IMR-90 (cell line): ENCODE results near the gene OR2T2. TPM values are rescaled to one million over a fixed set of nuclear protein-coding genes. Genes with fewer than 3 reads are reported as not detected.
"Not testable (repeated sequence)": the region's sequence is repeated elsewhere in the genome, so short reads cannot be mapped to it uniquely, and the experiment has no call there.

ENCODE experiments used
- ATAC-seq: fragments of 200-7000 bp; cut with Tn5 transposase; 2 replicates; pipeline ENCODE4 v1.9.1; 2020; ENCODE audit warnings: low read depth, mild to moderate bottlenecking, moderate library complexity
- BruUV-seq: library from RNA; stranded (reverse); fragments of 400-500 nt; replicated peaks from 2 replicates; lab custom pipeline; 2021; lab: Mats Ljungman, UMichigan
- CTCF ChIA-PET: fragments of 300-600 bp; formaldehyde crosslinking; extraction: SDS; loops from one replicate; lab custom pipeline; 2021; ENCODE audit warnings: antibody characterized with exemption; lab: Yijun Ruan, JAX
- POLR2A ChIA-PET: fragments of 300-600 bp; sonication (Branson Sonifier 250); formaldehyde crosslinking; loops from one replicate; lab custom pipeline; 2022; ENCODE audit warnings: antibody characterized with exemption; ENCODE audit not compliant: unreplicated experiment; lab: Charles Lee
- DNase-seq: peaks from one replicate; pipeline ENCODE4 v3.0.0; 2013
- H2AFZ ChIP-seq: replicated peaks from 2 replicates; pipeline ENCODE3; 2013; ENCODE audit warnings: low read length, mild to moderate bottlenecking; ENCODE audit not compliant: poor library complexity
- H2AK5ac ChIP-seq: 2 replicates; pipeline ENCODE4 v1.6.1; 2013; ENCODE audit warnings: low read depth, low read length, inconsistent platforms
- H2AK9ac ChIP-seq: replicated peaks from 2 replicates; pipeline ENCODE3; 2013; ENCODE audit warnings: mild to moderate bottlenecking, low read depth, low read length, moderate library complexity; ENCODE audit not compliant: poor library complexity
- H2BK120ac ChIP-seq: 2 replicates; pipeline ENCODE4 v1.6.1; 2013; ENCODE audit warnings: low read depth, low read length, inconsistent platforms
- H2BK15ac ChIP-seq: 3 replicates; pipeline ENCODE4 v1.6.1; 2013; ENCODE audit warnings: low read depth, low read length, inconsistent platforms
- H2BK20ac ChIP-seq: 2 replicates; pipeline ENCODE4 v1.6.1; 2013; ENCODE audit warnings: low read depth, mild to moderate bottlenecking, inconsistent platforms, low read length, moderate library complexity
- H2BK5ac ChIP-seq: 2 replicates; pipeline ENCODE4 v1.6.1; 2013; ENCODE audit warnings: mild to moderate bottlenecking, low read depth, low read length, inconsistent platforms; ENCODE audit not compliant: poor library complexity, severe bottlenecking
- H3K14ac ChIP-seq: replicated peaks from 2 replicates; pipeline ENCODE4 v1.6.1; 2013; ENCODE audit warnings: low read depth, low read length, inconsistent platforms
- H3K18ac ChIP-seq: 2 replicates; pipeline ENCODE4 v1.6.1; 2013; ENCODE audit warnings: low read depth, low read length, control low read depth
- H3K23ac ChIP-seq: 2 replicates; pipeline ENCODE4 v1.6.1; 2013; ENCODE audit warnings: low read depth, low read length, inconsistent platforms
- H3K27ac ChIP-seq: 2 replicates; pipeline ENCODE4 v1.5.1; 2013; ENCODE audit warnings: mild to moderate bottlenecking, control low read depth, low read length; ENCODE audit not compliant: insufficient read depth
- H3K27me3 ChIP-seq: 2 replicates; pipeline ENCODE4 v1.6.1; 2013; ENCODE audit warnings: low read length; ENCODE audit not compliant: control insufficient read depth, insufficient read depth
- H3K36me3 ChIP-seq: 2 replicates; pipeline ENCODE4 v1.6.1; 2013; ENCODE audit warnings: low read length, mixed read lengths; ENCODE audit not compliant: control insufficient read depth, insufficient read depth
- H3K4ac ChIP-seq: 2 replicates; pipeline ENCODE4 v1.6.1; 2013; ENCODE audit warnings: low read depth, low read length, inconsistent platforms
- H3K4me1 ChIP-seq: 2 replicates; pipeline ENCODE4 v1.6.1; 2013; ENCODE audit warnings: low read length, mixed read lengths; ENCODE audit not compliant: control insufficient read depth, insufficient read depth
- H3K4me2 ChIP-seq: 2 replicates; pipeline ENCODE4 v1.6.1; 2013; ENCODE audit warnings: low read depth, mild to moderate bottlenecking, control low read depth, low read length, moderate library complexity
- H3K4me3 ChIP-seq: 2 replicates; pipeline ENCODE4 v1.5.1; 2013; ENCODE audit warnings: low read depth, mild to moderate bottlenecking, control low read depth, low read length, moderate library complexity; ENCODE audit not compliant: insufficient read depth
- H3K56ac ChIP-seq: 2 replicates; pipeline ENCODE4 v1.6.1; 2013; ENCODE audit warnings: low read length, inconsistent platforms; ENCODE audit not compliant: insufficient read depth; ENCODE audit errors: extremely low read depth
- H3K79me1 ChIP-seq, 2 experiments: 2 replicates each; pipeline ENCODE4 v1.6.1; 2013; ENCODE audit warnings: low read length in 2 of 2, inconsistent platforms in 1 of 2, low read depth in 1 of 2
- H3K9ac ChIP-seq: 2 replicates; pipeline ENCODE4 v1.6.1; 2013; ENCODE audit warnings: low read depth, low read length, control low read depth
- H3K9me1 ChIP-seq: 2 replicates; pipeline ENCODE4 v1.6.1; 2013; ENCODE audit warnings: low read length, inconsistent platforms; ENCODE audit not compliant: insufficient read depth
- H3K9me3 ChIP-seq: 2 replicates; pipeline ENCODE4 v1.6.1; 2013; ENCODE audit warnings: low read length; ENCODE audit not compliant: control insufficient read depth, insufficient read depth
- H4K20me1 ChIP-seq: 2 replicates; pipeline ENCODE4 v1.6.1; 2013; ENCODE audit warnings: low read length, inconsistent platforms; ENCODE audit not compliant: insufficient read depth
- H4K5ac ChIP-seq: 2 replicates; pipeline ENCODE4 v1.6.1; 2013; ENCODE audit warnings: mild to moderate bottlenecking, low read depth, low read length, control low read depth
- H4K8ac ChIP-seq, 2 experiments: 2 replicates each; pipeline ENCODE4 v1.6.1; 2013; ENCODE audit warnings: low read depth in 2 of 2, low read length in 2 of 2, control low read depth in 1 of 2, inconsistent platforms in 1 of 2
- H4K91ac ChIP-seq: 2 replicates; pipeline ENCODE4 v1.6.1; 2013; ENCODE audit warnings: low read depth, low read length, inconsistent platforms; ENCODE audit not compliant: insufficient read depth
- WGBS, 2 experiments: methylation state at CpG; one replicate each; pipeline versions ENCODE4 v1.1.5 to v1.1.7; 2013; ENCODE audit warnings: missing lambda C conversion rate in 2 of 2; ENCODE audit not compliant: insufficient read length in 1 of 2; ENCODE audit errors: extremely low coverage in 2 of 2; 5-methylcytosine and 5-hydroxymethylcytosine counted together
- dilution Hi-C: fragments of 300-500 bp; cut with HindIII; formaldehyde crosslinking; loops from one replicate; pipeline ENCODE4 v1.14.3; 2018; ENCODE audit warnings: low sequenced_read_pairs; ENCODE audit not compliant: unreplicated experiment
- in situ Hi-C: fragments of 300-500 bp; cut with MboI; formaldehyde crosslinking; loops from 3 replicates; pipeline ENCODE4 v1.14.3; 2019; ENCODE audit warnings: low sequenced_read_pairs, inconsistent platforms, mixed read lengths
- intact Hi-C: fragments of 100-400 bp; cut with micrococcal nuclease; formaldehyde crosslinking; loops from 2 replicates; pipeline ENCODE4 v1.10.0; 2022
- polyA plus RNA-seq, 3 experiments: library from polyadenylated mRNA; depleted of rRNA; stranded (reverse); fragments of >200 nt; gene quantifications; 2 replicates each; pipeline ENCODE4 v1.2.3, GENCODE V29; 2012; ENCODE audit warnings: low replicate concordance in 1 of 3
- total RNA-seq: library from RNA; depleted of rRNA; stranded (reverse); fragments of >200 nt; gene quantifications from 2 replicates; pipeline ENCODE4 v1.2.3, GENCODE V29; 2012

OR2T2 gene
- total and polyA plus RNA-seq, 2 of the 4 experiments (the other 2 are of a cell fraction) = not detected

GRCh38 chr1:248439283-248439682, 6.2 kb upstream of the OR2T2 start:
- H3K9me1 ChIP-seq, H4K20me1 ChIP-seq, POLR2A ChIA-PET, H2BK20ac ChIP-seq, H2AK5ac ChIP-seq, H3K23ac ChIP-seq, intact Hi-C loops, DNase-seq, H2AK9ac ChIP-seq, H2BK15ac ChIP-seq, H2BK120ac ChIP-seq, in situ Hi-C loops, BruUV-seq, H3K9me3 ChIP-seq, H4K8ac ChIP-seq, H3K79me1 ChIP-seq, ATAC-seq, dilution Hi-C loops, H3K4ac ChIP-seq, H3K36me3 ChIP-seq, H3K9ac ChIP-seq, H3K4me2 ChIP-seq, H2AFZ ChIP-seq, H3K4me1 ChIP-seq, CTCF ChIA-PET, H2BK5ac ChIP-seq, H4K5ac ChIP-seq, H3K4me3 ChIP-seq, H3K27me3 ChIP-seq, H4K91ac ChIP-seq, H3K14ac ChIP-seq, H3K18ac ChIP-seq, H3K27ac ChIP-seq, H3K56ac ChIP-seq: not testable (repeated sequence)
- WGBS, 2 experiments = no CpG with 5 or more reads among the region's 5 CpGs

- H2AFZ ChIP-seq, H3K9me1 ChIP-seq, ATAC-seq, H3K4me3 ChIP-seq, H3K4me1 ChIP-seq, H3K36me3 ChIP-seq, H3K14ac ChIP-seq, H2BK20ac ChIP-seq, H2AK9ac ChIP-seq, H3K18ac ChIP-seq, dilution Hi-C loops, H3K27me3 ChIP-seq, H2AK5ac ChIP-seq, H2BK15ac ChIP-seq, H3K79me1 ChIP-seq, H3K27ac ChIP-seq, H4K8ac ChIP-seq, intact Hi-C loops, H3K23ac ChIP-seq, H4K91ac ChIP-seq, POLR2A ChIA-PET, CTCF ChIA-PET, H3K56ac ChIP-seq, H3K4ac ChIP-seq, H3K9me3 ChIP-seq, H3K4me2 ChIP-seq, DNase-seq, H4K5ac ChIP-seq, BruUV-seq, H3K9ac ChIP-seq, H4K20me1 ChIP-seq, in situ Hi-C loops, H2BK5ac ChIP-seq, H2BK120ac ChIP-seq: not testable (repeated sequence)
- WGBS, 2 experiments = no CpG with 5 or more reads among the region's 2 CpGs
These were observed 2.7 kb upstream of the OR2T2 start for GRCh38 chr1:248442500-248443277.
